OCI-LY1 (cell line): ENCODE data around the gene DISP2.

ENCODE experiments used
- H2AFZ ChIP-seq: fragments of 200-600 bp; sonication (generic), shearing (Covaris generic); 2 replicates; pipeline ENCODE4 v1.6.0; 2014; ENCODE audit warnings: antibody characterized with exemption, mild to moderate bottlenecking, low read length
- H3F3A ChIP-seq: fragments of 200-600 bp; sonication (generic), shearing (Covaris generic); 2 replicates; pipeline ENCODE4 v1.6.0; 2014; ENCODE audit warnings: mild to moderate bottlenecking, antibody characterized with exemption, low read length, moderate library complexity; ENCODE audit not compliant: insufficient read depth
- H3K27ac ChIP-seq: fragments of 200-600 bp; sonication (generic); 2 replicates; pipeline ENCODE4 v1.5.1; 2014; ENCODE audit warnings: low read length, mixed run types, mild to moderate bottlenecking, low read depth; ENCODE audit not compliant: poor library complexity, severe bottlenecking
- H3K27me3 ChIP-seq: fragments of 200-600 bp; sonication (generic); 2 replicates; pipeline ENCODE4 v1.6.0; 2014; ENCODE audit warnings: antibody characterized with exemption, mild to moderate bottlenecking, low read length, moderate library complexity; ENCODE audit not compliant: insufficient read depth
- H3K36me3 ChIP-seq: fragments of 200-600 bp; sonication (generic); 2 replicates; pipeline ENCODE4 v1.6.1; 2014; ENCODE audit warnings: mild to moderate bottlenecking, antibody characterized with exemption, low read length, moderate library complexity, mixed read lengths; ENCODE audit not compliant: insufficient read depth
- H3K4me1 ChIP-seq: fragments of 200-600 bp; sonication (generic); 2 replicates; pipeline ENCODE4 v1.5.1; 2014; ENCODE audit warnings: mild to moderate bottlenecking, low read length, moderate library complexity; ENCODE audit not compliant: insufficient read depth, severe bottlenecking
- H3K4me2 ChIP-seq: fragments of 200-600 bp; sonication (generic), shearing (Covaris generic); 2 replicates; pipeline ENCODE4 v1.6.1; 2014; ENCODE audit warnings: low read length
- H3K4me3 ChIP-seq: fragments of 200-600 bp; sonication (generic); 2 replicates; pipeline ENCODE4 v1.5.1; 2014; ENCODE audit warnings: low read length, low read depth, mild to moderate bottlenecking, mixed read lengths; ENCODE audit not compliant: poor library complexity, severe bottlenecking
- H3K79me2 ChIP-seq: fragments of 200-600 bp; shearing (Covaris generic); 2 replicates; pipeline ENCODE4 v1.6.1; 2016; ENCODE audit warnings: mixed run types, low read length, mixed read lengths; ENCODE audit not compliant: insufficient read depth
- H3K9ac ChIP-seq: fragments of 200-600 bp; sonication (generic), shearing (Covaris generic); 2 replicates; pipeline ENCODE4 v1.6.1; 2014; ENCODE audit warnings: mild to moderate bottlenecking, low read length, mixed read lengths
- H3K9me2 ChIP-seq: fragments of 200-600 bp; sonication (generic), shearing (Covaris generic); 2 replicates; pipeline ENCODE4 v1.6.1; 2014; ENCODE audit warnings: low read depth, mild to moderate bottlenecking, low read length, mixed read lengths
- H3K9me3 ChIP-seq: fragments of 200-600 bp; shearing (Covaris generic); 2 replicates; pipeline ENCODE4 v1.6.1; 2014; ENCODE audit warnings: low read length, mixed read lengths
- H4K20me1 ChIP-seq: fragments of 200-600 bp; sonication (generic), shearing (Covaris generic); 2 replicates; pipeline ENCODE4 v1.6.0; 2016; ENCODE audit warnings: mild to moderate bottlenecking, low read length; ENCODE audit not compliant: insufficient read depth
- CTCF ChIP-seq: fragments of 200-600 bp; sonication (generic), shearing (Covaris generic); IDR thresholded peaks from 2 replicates; pipeline ENCODE4 v1.5.1; 2017; ENCODE audit warnings: mild to moderate bottlenecking, antibody characterized with exemption, low read length, moderate library complexity, mixed read lengths
- EZH2 ChIP-seq: fragments of 200-600 bp; sonication (generic), shearing (Covaris generic); IDR thresholded peaks from 2 replicates; pipeline ENCODE4 v1.8.0; 2017; ENCODE audit warnings: borderline replicate concordance, mixed run types, mild to moderate bottlenecking, antibody characterized with exemption, low read length, moderate library complexity, mixed read lengths

DISP2 gene

GRCh38 chr15:40418126-40418525 is 60.1 kb downstream of the DISP2 start:
- no peaks in the 10 kb centered on the region for H3K9me2 ChIP-seq
- no peaks in the 10 kb centered on the region for H3K9me3 ChIP-seq
- H4K20me1 ChIP-seq, result no peaks in the 10 kb centered on the region
- no peak overlapping the region for H3K4me3 ChIP-seq
- no peak overlapping the region for H3K27ac ChIP-seq
- no peak overlapping the region for H3K9ac ChIP-seq
- H3K4me2 ChIP-seq, result no peak overlapping the region
- no peaks in the 10 kb centered on the region for H3F3A ChIP-seq
- no peak for TF ChIP-seq EZH2
- TF ChIP-seq CTCF, result no peak
- no peak overlapping the region for H2AFZ ChIP-seq
- H3K36me3 ChIP-seq, result peaks cover 46% of the 10 kb centered on the region
- no peaks in the 10 kb centered on the region for H3K4me1 ChIP-seq
- no peaks in the 10 kb centered on the region for H3K27me3 ChIP-seq
- no peaks in the 10 kb centered on the region for H3K79me2 ChIP-seq

GRCh38 chr15:40420071-40420713 is 62.2 kb downstream of the DISP2 start:
- H3F3A ChIP-seq, result no peaks in the 10 kb centered on the region
- TF ChIP-seq CTCF, result no peak
- no peak for TF ChIP-seq EZH2
- no peak overlapping the region for H2AFZ ChIP-seq
- no peaks in the 10 kb centered on the region for H3K79me2 ChIP-seq
- no peak overlapping the region for H3K4me2 ChIP-seq
- H3K4me1 ChIP-seq, result no peaks in the 10 kb centered on the region
- H3K9ac ChIP-seq, result no peak overlapping the region
- H3K36me3 ChIP-seq, result peaks cover 26% of the 10 kb centered on the region
- no peaks in the 10 kb centered on the region for H4K20me1 ChIP-seq
- no peak overlapping the region for H3K27ac ChIP-seq
- H3K27me3 ChIP-seq, result no peaks in the 10 kb centered on the region
- H3K9me2 ChIP-seq, result no peaks in the 10 kb centered on the region
- H3K9me3 ChIP-seq, result no peaks in the 10 kb centered on the region
- H3K4me3 ChIP-seq, result no peak overlapping the region

- Histone ChIP-seq H3K4me3 (no peak overlapping the region), H3K4me1 (no peaks in the 10 kb centered on the region), H3K79me2 (no peaks in the 10 kb centered on the region), H3K36me3 (peaks cover 20% of the 10 kb centered on the region), H3K9me3 (no peaks in the 10 kb centered on the region), H3K4me2 (no peak overlapping the region), H3K27ac (no peak overlapping the region), H3F3A (no peaks in the 10 kb centered on the region), H3K27me3 (no peaks in the 10 kb centered on the region), H3K9me2 (no peaks in the 10 kb centered on the region), H2AFZ (no peak overlapping the region), H4K20me1 (no peaks in the 10 kb centered on the region), H3K9ac (no peak overlapping the region)
- TF ChIP-seq EZH2 (no peak), CTCF (no peak)
Observed at GRCh38 chr15:40420793-40421192, 62.8 kb downstream of the DISP2 start.
